ENCODE results near the gene SERPINB4.

DNA sequence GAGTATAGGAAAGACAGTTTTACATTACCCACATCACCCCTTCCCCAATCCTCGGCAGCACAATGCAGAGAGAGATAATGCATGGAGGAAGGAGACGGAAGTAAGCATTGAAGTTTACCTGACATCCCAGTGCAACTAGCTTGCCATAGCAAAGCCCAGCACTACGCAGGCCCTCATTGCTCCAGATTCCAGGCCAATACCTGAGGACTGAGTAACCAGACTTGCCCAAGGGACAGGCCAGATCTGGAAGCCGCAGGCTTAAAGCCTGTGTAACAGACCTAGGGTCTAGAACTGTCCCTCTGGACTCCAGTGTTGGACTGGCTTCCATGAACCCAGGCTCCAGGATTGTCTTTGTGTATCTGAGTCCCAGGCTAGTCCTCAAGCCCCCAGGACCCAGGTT, 17.6 kb downstream of the SERPINB4 start:
- TF ChIP-seq, protein P1, sequence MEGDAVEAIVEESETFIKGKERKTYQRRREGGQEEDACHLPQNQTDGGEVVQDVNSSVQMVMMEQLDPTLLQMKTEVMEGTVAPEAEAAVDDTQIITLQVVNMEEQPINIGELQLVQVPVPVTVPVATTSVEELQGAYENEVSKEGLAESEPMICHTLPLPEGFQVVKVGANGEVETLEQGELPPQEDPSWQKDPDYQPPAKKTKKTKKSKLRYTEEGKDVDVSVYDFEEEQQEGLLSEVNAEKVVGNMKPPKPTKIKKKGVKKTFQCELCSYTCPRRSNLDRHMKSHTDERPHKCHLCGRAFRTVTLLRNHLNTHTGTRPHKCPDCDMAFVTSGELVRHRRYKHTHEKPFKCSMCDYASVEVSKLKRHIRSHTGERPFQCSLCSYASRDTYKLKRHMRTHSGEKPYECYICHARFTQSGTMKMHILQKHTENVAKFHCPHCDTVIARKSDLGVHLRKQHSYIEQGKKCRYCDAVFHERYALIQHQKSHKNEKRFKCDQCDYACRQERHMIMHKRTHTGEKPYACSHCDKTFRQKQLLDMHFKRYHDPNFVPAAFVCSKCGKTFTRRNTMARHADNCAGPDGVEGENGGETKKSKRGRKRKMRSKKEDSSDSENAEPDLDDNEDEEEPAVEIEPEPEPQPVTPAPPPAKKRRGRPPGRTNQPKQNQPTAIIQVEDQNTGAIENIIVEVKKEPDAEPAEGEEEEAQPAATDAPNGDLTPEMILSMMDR (IDR thresholded peaks at IDR 0.05): no peak
- TF ChIP-seq EP300 (IDR thresholded peaks at IDR 0.05) (no peak), POLR2A (IDR thresholded peaks at IDR 0.05; ENCODE audit: low read depth) (no peak)
